GM19468 (cell line): ENCODE results near the gene SETBP1.

Source experiments
- ATAC-seq: cut with Tn5 transposase; IDR thresholded peaks from one replicate; pipeline ENCODE4 v1.9.1; 2021; ENCODE audit warnings: mild to moderate bottlenecking, moderate library complexity, moderate number of reproducible peaks; ENCODE audit not compliant: unreplicated experiment; ENCODE audit errors: extremely low read depth

SETBP1 gene

GRCh38 chr18:45040879-45041278 lies 360.2 kb downstream of the SETBP1 start:
- no peak for ATAC-seq

- no peak for ATAC-seq
Measured at GRCh38 chr18:45044787-45045186, 364.1 kb downstream of the SETBP1 start.

GRCh38 chr18:45046228-45046627 lies 365.5 kb downstream of the SETBP1 start:
- ATAC-seq: no peak

- ATAC-seq: no peak
Measured at GRCh38 chr18:45046961-45047360, 366.3 kb downstream of the SETBP1 start.

GRCh38 chr18:45049578-45050319 lies 369.1 kb downstream of the SETBP1 start:
- no peak for ATAC-seq

GRCh38 chr18:45050712-45051601 lies 370.3 kb downstream of the SETBP1 start:
- ATAC-seq: no peak

GRCh38 chr18:45054636-45055035 lies 373.9 kb downstream of the SETBP1 start:
- ATAC-seq: no peak

- ATAC-seq: no peak
Measured at GRCh38 chr18:45055811-45056210, 375.1 kb downstream of the SETBP1 start.

GRCh38 chr18:45056926-45057325 lies 376.2 kb downstream of the SETBP1 start:
- ATAC-seq: no peak

- ATAC-seq: no peak
Measured at GRCh38 chr18:45057955-45058600, 377.4 kb downstream of the SETBP1 start.

GRCh38 chr18:45059695-45060094 lies 379.0 kb downstream of the SETBP1 start:
- no peak for ATAC-seq

- ATAC-seq: no peak
Measured at GRCh38 chr18:45060102-45060501, 379.4 kb downstream of the SETBP1 start.

- no peak for ATAC-seq
Measured at GRCh38 chr18:45061359-45061758, 380.7 kb downstream of the SETBP1 start.

- ATAC-seq: no peak
Measured at GRCh38 chr18:45063246-45064038, 382.8 kb downstream of the SETBP1 start.

GRCh38 chr18:45066210-45066609 lies 385.5 kb downstream of the SETBP1 start:
- no peak for ATAC-seq

GRCh38 chr18:45066886-45067285 lies 386.2 kb downstream of the SETBP1 start:
- no peak for ATAC-seq

GRCh38 chr18:45068400-45069094 lies 387.9 kb downstream of the SETBP1 start:
- ATAC-seq: no peak

- no peak for ATAC-seq
Measured at GRCh38 chr18:45069546-45069945, 388.9 kb downstream of the SETBP1 start.

GRCh38 chr18:45071956-45072355 lies 391.3 kb downstream of the SETBP1 start:
- ATAC-seq: no peak
